ENCODE results near the gene UBTD2.

Gene UBTD2

GRCh38 chr5:172245046-172245445, 38.5 kb downstream of the UBTD2 start:
- TF ChIP-seq CTCF (IDR thresholded peaks at IDR 0.05; ENCODE audit: insufficient read depth, low read length, missing control alignments), result no peak
- no peak overlapping the region for H3K4me3 ChIP-seq (ENCODE audit: low read depth, low read length)
- CTCF ChIA-PET, result interaction anchor here (1.2 to 1.3 kb wide), 2 partner anchors 31 to 47 kb away, joined by 3 to 4 read pairs; no protein-coding TSS in a partner anchor
- POLR2A ChIA-PET, result no interaction called here
- no peak for DNase-seq (ENCODE audit: low read depth, low spot score)

- no peak for DNase-seq (ENCODE audit: low read depth, low spot score)
- ChIA-PET POLR2A (no interaction called here), CTCF (interaction anchor here (0.7 to 1.3 kb wide), 2 partner anchors 55 to 145 kb away, joined by 3 read pairs; partner anchors contain the start of gene STK10)
- no peak for TF ChIP-seq CTCF (IDR thresholded peaks at IDR 0.05; ENCODE audit: insufficient read depth, low read length, missing control alignments)
- no peak overlapping the region for H3K4me3 ChIP-seq (ENCODE audit: low read depth, low read length)
These were observed 40.3 kb downstream of the UBTD2 start for GRCh38 chr5:172243302-172243701.

- H3K4me3 ChIP-seq (ENCODE audit: low read depth, low read length), result no peak overlapping the region
- CTCF ChIA-PET, result no interaction called here
- no peak for TF ChIP-seq CTCF (IDR thresholded peaks at IDR 0.05; ENCODE audit: insufficient read depth, low read length, missing control alignments)
- POLR2A ChIA-PET, result no interaction called here
- no peak for DNase-seq (ENCODE audit: low read depth, low spot score)
These were observed 45.2 kb downstream of the UBTD2 start for GRCh38 chr5:172238334-172238733.

- ChIA-PET CTCF (interaction anchor here (0.9 kb wide), 1 partner anchor 217 kb away, joined by 3 read pairs; no protein-coding TSS in a partner anchor), POLR2A (no interaction called here)
- DNase-seq (ENCODE audit: low read depth, low spot score), result no peak
- TF ChIP-seq CTCF (IDR thresholded peaks at IDR 0.05; ENCODE audit: insufficient read depth, low read length, missing control alignments), result no peak
- H3K4me3 ChIP-seq (ENCODE audit: low read depth, low read length), result no peak overlapping the region
These were observed 47.5 kb downstream of the UBTD2 start for GRCh38 chr5:172235827-172236736.

- CTCF ChIA-PET, result interaction anchor here (0.9 to 1.9 kb wide), 2 partner anchors 47 to 218 kb away, joined by 3 to 6 read pairs; partner anchors contain the start of gene STK10
- H3K4me3 ChIP-seq (ENCODE audit: low read depth, low read length), result no peak overlapping the region
- no peak for DNase-seq (ENCODE audit: low read depth, low spot score)
These were observed 48.3 kb downstream of the UBTD2 start for GRCh38 chr5:172235132-172235780.

More at GRCh38 chr5:172235132-172235780, 48.3 kb downstream of the UBTD2 start:
- TF ChIP-seq CTCF (IDR thresholded peaks at IDR 0.05; ENCODE audit: insufficient read depth, low read length, missing control alignments), result no peak
- POLR2A ChIA-PET, result no interaction called here

Data from AG04449 (cell line).